Hindlimb muscle (tissue), 1 donor: Measurements from ENCODE around the gene FAHD2A. TPM values are rescaled to one million over a fixed set of nuclear protein-coding genes. Genes with fewer than 3 reads are reported as not detected.
"Not testable (repeated sequence)": the region's sequence is repeated elsewhere in the genome, so short reads cannot be mapped to it uniquely, and the experiment has no call there.

Experiments
- DNase-seq: peaks from one replicate; pipeline ENCODE4 v3.0.0-alpha.2; 2013
- polyA plus RNA-seq: library from polyadenylated mRNA; unstranded; fragments of 120-200 nt; gene quantifications from one replicate; pipeline ENCODE4 v1.2.1, GENCODE V29; 2013; ENCODE audit not compliant: insufficient read length

Gene FAHD2A
- polyA plus RNA-seq, 1 donor: 23.7 TPM

DNA sequence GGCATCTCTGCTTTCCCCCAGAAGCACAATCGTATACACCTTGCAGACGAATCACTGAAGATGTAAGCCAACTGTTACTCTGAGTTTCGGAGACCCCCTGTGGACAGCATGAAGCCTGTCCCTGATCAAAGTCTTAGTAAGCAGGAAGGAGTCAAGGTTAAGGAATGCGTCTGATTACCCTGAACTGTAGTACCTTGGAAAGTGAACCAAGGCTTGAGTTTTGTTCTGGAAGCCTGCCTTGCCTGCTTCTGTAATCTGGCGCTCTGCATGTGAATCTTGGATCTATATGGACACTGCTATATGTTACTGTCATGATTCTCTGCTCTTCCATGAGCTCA, 33.3 kb downstream of the FAHD2A start:
- DNase-seq: not testable (repeated sequence)

DNA sequence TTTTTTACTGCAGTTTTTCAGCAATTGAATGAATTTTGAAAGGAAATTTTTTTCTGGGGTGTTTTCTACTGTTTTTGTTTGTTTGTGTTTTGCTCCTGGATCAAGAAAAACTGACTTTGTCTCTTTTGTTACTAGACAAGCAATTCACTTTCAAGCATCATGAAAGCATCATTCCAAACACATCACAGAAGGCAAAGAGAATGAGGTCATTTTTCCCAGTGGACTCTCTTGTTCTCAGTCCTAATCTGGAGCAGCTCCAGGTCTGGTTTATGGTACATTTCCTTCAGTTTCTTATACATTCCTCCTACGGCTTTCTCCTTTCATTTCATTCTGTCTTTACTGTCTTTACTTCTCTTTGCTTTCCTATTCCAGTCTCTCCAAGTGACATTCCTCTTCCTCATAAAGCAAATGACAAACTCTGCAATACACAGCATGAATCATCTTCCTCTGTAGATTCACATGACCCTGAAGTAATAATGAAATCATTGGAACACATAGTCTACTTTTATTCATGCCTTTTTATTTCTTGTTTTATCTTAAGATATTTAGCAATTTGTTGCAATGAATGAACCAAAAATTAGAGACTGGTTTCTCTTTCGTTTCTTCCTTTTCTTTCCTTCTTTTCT, 40.1 kb downstream of the FAHD2A start:
- not testable (repeated sequence) for DNase-seq

DNA sequence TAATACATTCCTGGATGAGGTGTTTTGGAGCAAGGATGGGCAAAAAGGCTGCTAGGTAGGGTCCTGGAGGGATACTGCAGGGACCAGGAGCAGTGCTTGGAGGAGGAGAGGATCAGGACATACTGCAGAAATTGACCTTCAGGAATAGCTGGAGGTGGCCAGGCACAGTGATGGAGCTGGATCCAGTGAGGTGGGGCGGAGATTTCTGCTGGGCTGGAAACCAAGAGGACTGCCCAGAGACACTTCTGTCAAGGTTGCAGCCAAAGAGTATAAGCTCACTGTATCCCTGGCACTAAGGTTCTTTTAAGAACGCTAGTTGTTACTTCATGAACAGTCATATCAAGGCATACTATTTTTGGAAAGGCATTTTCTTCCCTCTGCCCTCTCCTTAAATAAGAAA, 42.8 kb downstream of the FAHD2A start:
- not testable (repeated sequence) for DNase-seq

DNA sequence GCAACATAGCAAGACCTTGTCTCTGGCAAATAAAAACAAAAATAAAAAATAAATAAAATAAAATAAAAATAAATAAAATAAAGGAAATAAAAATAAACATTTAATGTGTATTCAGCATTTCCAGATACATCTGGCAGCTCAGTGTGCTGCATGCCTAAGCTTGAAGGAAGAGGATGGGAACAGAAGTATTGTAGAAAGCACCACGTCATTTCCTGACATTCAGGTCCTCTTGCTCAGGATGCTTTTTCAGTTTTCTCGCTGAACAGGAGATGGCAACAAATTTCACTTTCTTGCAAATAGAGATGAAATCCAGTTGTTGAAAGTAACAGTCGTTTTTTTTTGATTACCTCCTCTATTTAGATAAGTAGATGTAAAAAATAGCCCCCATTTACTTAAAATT, 60.8 kb downstream of the FAHD2A start:
- DNase-seq: not testable (repeated sequence)

Other genes starting within 250 kb of the FAHD2A start
- gene ZNF514, start 242.9 kb upstream of the FAHD2A start, polyA plus RNA-seq: 22.2 TPM
- gene ZNF2, start 236.9 kb upstream of the FAHD2A start, polyA plus RNA-seq: 5.2 TPM
- gene ZNF892, start 195.2 kb upstream of the FAHD2A start, polyA plus RNA-seq: 2.4 TPM
- 1.4 TPM for gene PROM2, start 128.3 kb upstream of the FAHD2A start, polyA plus RNA-seq
- 5.8 TPM for gene KCNIP3, start 105.4 kb upstream of the FAHD2A start, polyA plus RNA-seq
- not detected for gene TRIM43B, start 82.0 kb downstream of the FAHD2A start, polyA plus RNA-seq
- gene TRIM43, start 189.3 kb downstream of the FAHD2A start, polyA plus RNA-seq: not detected